ENCODE measurements around the gene FJX1.

Gene FJX1

DNA sequence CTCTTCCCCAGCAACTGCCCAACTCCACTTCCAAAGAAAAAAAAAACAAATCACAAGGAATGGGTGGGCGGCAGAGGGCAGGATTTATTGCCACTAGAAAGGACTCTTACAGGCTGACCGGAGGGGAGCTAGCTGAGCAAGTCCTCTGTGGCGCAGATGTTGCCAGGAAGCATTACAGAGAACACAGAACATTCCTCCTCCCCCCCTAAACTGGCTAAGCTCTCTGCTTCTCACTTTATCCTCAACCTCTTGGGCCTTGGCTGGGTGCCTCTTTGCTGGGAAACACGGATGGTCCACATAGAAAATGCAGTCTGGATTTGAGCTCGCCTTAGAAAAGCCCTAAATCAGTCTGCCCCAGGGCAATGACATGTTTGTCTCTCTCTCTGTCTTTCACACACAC, 12.6 kb upstream of the FJX1 start:
- peak; percentile 19 to 88 (median 46) for DNase-seq
- intact Hi-C loops (cut with DNase I) = no loop called here

DNA sequence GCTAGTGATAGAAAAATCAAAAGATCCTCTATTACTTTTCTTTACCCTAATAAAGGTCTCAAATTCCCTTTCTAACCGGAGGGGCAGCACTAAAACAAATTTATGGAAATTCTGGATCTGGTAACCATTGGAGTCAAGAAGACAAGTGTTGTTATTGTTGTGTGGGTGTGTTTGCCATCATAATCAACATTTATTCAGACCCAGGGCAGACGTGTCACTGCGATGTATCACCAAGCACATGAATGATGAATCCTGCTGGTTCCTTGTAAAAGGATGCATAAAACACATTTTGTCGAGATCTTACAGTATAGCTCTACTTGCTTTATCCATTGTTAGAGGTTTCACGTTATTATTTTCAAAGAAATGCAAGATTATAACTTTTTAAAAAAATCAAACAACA, 12.1 kb upstream of the FJX1 start:
- intact Hi-C loops (cut with DNase I) = no loop called here
- no peak for DNase-seq

DNA sequence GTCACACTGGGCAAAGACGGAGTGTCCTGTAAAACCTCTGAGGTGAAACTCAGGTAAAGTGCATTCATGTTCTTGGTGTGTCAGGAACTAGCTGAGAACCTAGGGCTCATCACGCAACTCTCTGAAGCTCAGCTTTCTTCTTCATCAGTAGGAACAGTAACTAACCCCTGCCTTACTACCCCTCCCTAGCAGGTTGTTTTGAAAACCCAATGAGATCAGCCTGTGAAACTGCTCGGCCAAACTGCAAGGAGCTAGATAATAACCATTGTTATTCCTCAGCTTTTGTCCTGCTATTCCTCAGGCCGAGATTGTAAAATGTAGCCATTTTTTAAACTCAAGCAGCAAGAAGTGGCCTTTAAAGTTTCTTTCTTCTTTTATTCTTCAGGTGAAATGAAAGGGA, 9.8 kb upstream of the FJX1 start:
- DNase-seq = no peak
- intact Hi-C loops (cut with DNase I) = no loop called here

DNA sequence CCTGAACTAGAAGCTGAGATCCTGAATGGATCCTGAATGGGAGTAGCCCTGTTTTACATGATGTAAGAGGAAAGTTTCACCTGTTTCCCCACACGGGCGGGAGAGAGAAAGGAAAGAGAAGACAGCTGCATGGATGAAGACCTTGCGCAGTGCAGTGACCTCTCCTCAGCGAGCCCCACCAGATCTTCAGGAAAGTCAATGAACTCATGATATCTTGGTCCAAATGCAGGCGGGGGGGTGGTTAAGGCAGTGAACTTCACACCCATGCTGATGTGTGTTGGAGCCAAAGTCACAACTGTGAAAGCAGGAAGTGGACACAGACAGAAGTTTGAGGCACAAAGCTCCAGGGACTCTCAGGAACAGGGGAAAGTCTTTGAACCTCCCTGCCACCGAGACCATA, 8.6 kb upstream of the FJX1 start:
- intact Hi-C loops (cut with DNase I) = loop anchor here (10.0 kb wide), 3 partner anchors 115 to 865 kb away; no protein-coding TSS in a partner anchor
- DNase-seq = no peak

DNA sequence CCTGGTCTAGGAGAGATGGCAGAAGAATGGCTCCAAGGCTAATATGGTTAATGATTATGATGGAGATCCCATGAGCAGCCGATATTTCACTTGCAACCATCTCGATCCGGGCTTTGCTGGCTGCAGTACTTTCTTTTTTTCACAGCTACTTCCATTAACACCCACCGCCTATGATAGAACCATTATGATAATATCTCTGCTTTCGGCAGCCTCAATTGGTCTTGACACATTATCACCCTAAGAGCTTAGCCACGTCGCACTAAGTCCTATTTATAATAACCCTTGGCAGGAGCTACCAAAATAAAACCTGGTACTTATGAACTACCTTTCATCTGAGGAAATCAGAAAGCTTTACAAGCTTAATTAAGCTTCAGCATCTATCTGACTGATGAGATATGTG, 7.6 kb upstream of the FJX1 start:
- intact Hi-C loops (cut with DNase I) = loop anchor here (10.0 kb wide), 3 partner anchors 116 to 864 kb away; no protein-coding TSS in a partner anchor

DNA sequence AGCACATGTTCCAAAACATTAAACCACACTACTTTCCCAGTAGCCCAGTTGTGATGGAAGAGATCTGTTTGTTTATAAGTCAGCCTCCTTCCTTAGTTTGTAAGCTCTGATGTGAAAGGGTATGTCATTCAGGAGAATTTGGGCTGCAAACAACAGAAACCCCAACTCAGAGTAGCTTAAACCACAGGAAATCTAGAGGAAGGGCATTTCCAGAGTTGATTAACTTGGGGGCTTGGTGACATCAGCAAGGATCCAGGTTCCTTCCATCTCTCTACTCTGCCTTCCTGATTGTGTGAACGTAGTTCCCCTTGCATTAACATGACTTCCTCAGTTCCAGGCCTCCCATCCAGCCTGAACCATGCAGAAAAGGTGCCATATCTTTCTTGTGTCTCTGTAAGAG, 6.5 kb upstream of the FJX1 start:
- DNase-seq = no peak
- intact Hi-C loops (cut with DNase I) = loop anchor here (10.0 kb wide), 3 partner anchors 117 to 863 kb away; no protein-coding TSS in a partner anchor

More for the DNA sequence above, 7.6 kb upstream of the FJX1 start:
- no peak for DNase-seq

DNA sequence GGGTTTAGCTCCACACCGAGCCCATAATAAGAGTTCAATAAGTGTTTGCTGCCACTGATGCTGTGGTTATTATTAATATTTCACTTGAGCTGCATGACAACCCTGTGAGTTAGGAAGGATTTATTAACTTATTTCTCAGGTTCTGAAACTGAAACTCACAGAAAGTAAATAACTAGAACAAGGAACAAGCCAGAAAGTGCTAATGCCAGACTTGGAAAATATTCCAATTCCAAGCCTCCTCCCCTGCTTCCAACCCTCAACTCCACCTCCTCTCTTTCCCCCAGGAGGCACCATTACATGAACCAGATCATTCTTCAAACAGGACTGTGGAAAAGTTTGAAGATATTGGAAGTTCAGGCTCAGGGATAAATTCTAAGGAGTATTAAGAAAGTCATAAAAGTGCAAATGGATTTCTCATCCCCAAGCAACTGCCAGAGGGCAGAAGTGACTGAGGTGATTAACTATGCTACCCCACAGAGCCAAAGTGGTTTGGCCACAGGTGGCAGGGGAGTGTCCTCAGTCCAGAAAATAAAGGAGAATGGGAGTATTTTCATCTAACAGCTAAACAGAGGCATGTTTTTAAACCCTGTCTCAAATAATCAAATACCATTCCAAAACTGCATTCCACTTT, 3.2 kb upstream of the FJX1 start:
- DNase-seq = no peak
- intact Hi-C loops (cut with DNase I) = loop anchor here (5.0 to 10.0 kb wide), 4 partner anchors 120 to 877 kb away; no protein-coding TSS in a partner anchor

DNA sequence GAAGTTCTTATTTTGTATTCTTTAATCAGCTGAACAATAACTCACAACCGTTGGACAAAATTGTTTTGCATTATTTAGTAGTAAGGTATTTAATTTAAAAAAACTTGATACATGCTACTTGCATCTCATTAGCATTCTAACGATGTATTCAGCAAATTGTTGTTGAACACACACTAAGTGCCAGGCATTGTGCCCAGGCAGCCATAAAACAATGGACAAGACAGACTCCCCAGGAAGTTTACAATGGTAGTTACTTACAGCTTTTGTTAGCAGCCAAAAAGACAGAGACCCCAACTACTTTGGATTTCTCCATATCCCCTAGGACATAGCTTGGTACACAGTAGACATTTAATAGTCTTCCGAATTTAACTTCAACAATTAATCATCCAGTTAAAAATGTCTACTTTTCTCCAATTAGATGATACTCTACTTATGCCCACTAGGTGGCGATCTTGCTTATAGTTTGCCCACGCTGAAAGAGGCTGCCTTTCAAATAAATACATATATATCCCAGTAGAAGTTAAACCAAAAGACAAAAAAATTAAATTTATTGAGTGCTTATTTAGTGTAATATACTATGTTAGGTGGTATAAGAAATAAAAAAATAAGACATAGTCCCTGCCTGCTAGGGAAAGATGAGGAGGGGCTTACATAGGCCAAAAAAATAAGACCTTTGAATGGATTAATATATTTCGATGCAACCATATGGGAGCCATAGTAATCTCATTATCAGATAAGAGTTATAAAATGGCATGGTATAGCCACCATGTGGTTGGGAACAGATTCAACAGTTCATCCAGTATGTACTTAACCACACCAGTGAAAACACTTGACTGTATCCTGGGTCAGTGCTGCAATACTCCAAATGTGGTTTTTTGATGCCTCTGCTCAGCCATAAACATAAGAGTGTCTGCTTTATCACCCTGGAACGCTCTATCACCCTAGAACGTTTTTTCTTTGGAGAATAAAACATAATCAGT, 2.0 kb upstream of the FJX1 start:
- peak in 8 of 10 donors; percentile 18 to 91 (median 60) for DNase-seq
- intact Hi-C loops (cut with DNase I) = loop anchor here (1.0 to 10.0 kb wide), 7 partner anchors 121 to 876 kb away; no protein-coding TSS in a partner anchor

DNA sequence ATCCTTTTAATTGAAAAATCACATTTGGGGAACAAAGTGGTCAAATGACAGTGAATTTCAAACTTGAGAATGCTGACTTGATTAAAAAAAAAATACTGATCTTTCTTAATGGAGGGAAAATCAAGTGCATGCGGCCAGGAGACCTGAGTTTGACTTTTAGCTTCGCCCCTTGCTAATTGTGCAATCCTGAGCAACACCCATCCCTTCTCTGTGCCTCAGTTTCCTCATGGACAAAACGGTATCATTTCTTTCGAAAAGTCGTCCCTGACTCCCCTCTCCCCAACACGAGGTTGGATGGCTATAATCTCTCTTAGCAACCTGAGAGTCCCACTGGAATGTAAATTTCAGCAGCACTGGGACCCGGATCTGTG, 959 bp upstream of the FJX1 start:
- DNase-seq = no peak
- intact Hi-C loops (cut with DNase I) = loop anchor here (5.0 to 10.0 kb wide), 4 partner anchors 122 to 875 kb away; no protein-coding TSS in a partner anchor

DNA sequence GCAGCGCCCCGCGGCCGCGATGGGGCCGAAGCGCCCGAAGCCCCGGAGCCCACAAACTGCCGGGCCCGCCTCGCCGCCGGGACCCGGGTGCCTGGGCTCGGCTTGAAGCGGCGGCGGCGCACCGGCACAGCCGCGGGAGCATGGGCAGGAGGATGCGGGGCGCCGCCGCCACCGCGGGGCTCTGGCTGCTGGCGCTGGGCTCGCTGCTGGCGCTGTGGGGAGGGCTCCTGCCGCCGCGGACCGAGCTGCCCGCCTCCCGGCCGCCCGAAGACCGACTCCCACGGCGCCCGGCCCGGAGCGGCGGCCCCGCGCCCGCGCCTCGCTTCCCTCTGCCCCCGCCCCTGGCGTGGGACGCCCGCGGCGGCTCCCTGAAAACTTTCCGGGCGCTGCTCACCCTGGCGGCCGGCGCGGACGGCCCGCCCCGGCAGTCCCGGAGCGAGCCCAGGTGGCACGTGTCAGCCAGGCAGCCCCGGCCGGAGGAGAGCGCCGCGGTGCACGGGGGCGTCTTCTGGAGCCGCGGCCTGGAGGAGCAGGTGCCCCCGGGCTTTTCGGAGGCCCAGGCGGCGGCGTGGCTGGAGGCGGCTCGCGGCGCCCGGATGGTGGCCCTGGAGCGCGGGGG, 346 bp downstream of the FJX1 start:
- intact Hi-C loops (cut with DNase I) = loop anchor here (1.0 to 10.0 kb wide), 5 partner anchors 44 to 874 kb away; partner anchors contain the start of gene TRIM44
- DNase-seq = peak in 5 of 10 donors; percentile 6 to 84 (median 65)

DNA sequence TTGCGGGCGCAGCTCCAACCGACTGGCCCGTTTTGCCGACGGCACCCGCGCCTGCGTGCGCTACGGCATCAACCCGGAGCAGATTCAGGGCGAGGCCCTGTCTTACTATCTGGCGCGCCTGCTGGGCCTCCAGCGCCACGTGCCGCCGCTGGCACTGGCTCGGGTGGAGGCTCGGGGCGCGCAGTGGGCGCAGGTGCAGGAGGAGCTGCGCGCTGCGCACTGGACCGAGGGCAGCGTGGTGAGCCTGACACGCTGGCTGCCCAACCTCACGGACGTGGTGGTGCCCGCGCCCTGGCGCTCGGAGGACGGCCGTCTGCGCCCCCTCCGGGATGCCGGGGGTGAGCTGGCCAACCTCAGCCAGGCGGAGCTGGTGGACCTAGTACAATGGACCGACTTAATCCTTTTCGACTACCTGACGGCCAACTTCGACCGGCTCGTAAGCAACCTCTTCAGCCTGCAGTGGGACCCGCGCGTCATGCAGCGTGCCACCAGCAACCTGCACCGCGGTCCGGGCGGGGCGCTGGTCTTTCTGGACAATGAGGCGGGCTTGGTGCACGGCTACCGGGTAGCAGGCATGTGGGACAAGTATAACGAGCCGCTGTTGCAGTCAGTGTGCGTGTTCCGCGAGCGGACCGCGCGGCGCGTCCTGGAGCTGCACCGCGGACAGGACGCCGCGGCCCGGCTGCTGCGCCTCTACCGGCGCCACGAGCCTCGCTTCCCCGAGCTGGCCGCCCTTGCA, 1.0 kb downstream of the FJX1 start:
- intact Hi-C loops (cut with DNase I) = loop anchor here (5.0 to 10.0 kb wide), 4 partner anchors 124 to 873 kb away; no protein-coding TSS in a partner anchor
- DNase-seq = peak; percentile 18 to 91 (median 38)

DNA sequence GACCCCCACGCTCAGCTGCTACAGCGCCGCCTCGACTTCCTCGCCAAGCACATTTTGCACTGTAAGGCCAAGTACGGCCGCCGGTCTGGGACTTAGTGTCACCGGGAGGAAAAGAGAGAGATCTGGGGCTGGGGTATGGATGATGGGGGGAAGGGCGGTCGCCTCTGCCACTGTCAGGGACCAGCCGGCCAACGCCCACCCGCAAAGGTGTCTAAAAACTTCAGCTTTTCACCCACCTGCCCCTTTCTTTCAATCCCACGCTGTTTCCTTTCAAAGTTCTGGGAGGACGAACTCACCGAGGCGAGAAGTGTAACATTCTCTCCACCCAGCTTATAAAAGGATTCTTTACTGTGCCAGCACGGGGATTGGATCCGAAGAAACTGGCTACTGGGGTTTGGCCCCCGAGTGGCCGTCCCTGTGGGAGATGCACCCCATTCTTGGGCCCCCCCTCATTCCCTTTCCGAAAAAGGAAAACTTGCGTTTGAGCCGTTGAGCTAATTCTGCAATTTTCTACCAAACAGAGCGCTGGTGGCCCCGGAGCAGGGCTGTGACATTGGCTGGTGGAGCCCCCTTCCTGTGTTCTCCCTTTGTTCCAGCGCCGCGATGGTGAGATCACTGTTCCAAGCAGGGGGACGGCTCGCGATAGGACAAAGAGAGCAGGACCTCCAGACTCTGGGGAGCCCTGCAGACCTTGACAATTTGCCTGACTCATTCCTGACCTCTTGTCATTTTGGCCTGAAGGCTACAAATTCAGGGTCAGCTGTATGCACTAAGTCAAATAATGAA, 1.8 kb downstream of the FJX1 start:
- DNase-seq = peak in 8 of 10 donors; percentile 19 to 88 (median 35)
- intact Hi-C loops (cut with DNase I) = loop anchor here (5.0 to 10.0 kb wide), 4 partner anchors 125 to 872 kb away; no protein-coding TSS in a partner anchor

DNA sequence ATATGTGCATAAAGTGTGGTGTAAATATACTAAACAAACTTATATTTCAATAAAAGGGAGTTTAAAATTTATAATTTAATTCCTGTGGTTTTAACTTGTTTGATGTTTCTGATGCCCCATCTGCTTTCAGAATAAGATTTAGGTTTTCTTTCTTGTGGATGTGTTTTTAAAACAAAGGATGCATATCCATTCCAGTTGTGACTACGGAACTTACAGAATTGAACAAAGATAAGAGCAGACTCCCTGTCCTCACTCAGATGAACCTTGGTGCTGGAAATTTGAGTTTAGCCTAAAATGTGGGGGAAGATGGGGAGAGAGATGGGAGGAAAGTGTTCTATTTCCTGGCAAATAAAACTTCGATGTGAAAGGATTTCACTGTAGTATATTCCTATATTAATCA, 2.5 kb downstream of the FJX1 start:
- intact Hi-C loops (cut with DNase I) = no loop called here
- no peak for DNase-seq

DNA sequence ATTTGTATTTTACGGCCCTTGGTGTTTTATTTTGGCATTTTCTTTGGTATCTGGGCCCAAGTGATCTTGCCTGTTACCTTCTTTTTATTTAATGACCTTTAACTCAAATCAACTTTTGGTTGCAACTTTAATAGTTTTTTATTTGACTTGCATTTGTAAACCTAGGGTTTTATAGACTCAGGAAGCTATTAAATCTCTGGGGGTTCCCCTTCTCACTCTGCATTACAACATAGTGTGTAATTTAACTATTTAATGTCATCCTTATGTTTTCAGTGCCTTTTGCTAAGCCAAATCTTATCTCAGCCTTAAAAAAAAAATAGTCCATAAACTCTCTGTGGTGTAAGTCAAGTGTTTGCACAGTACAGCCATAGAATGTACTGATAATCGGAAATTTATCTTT, 3.4 kb downstream of the FJX1 start:
- no peak for DNase-seq
- intact Hi-C loops (cut with DNase I) = no loop called here

DNA sequence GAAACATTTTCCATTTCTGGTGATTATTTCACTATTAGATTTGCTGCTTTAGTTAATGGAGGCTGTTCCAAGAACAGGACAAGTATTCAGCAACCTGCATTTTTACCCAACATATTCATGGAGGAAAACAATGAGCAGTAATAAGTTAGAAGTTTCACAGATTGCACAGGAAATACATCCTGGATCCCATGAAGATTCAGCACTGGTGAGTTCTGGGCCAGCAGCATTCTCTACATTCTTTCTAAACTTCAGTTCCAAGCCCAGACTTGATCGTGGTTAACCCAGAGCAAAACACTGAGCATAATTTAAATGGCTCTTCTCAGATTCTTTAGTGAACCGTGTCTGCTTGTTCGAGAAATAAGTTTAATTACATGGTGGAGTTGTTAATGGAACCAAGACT, 3.8 kb downstream of the FJX1 start:
- intact Hi-C loops (cut with DNase I) = no loop called here
- no peak for DNase-seq

DNA sequence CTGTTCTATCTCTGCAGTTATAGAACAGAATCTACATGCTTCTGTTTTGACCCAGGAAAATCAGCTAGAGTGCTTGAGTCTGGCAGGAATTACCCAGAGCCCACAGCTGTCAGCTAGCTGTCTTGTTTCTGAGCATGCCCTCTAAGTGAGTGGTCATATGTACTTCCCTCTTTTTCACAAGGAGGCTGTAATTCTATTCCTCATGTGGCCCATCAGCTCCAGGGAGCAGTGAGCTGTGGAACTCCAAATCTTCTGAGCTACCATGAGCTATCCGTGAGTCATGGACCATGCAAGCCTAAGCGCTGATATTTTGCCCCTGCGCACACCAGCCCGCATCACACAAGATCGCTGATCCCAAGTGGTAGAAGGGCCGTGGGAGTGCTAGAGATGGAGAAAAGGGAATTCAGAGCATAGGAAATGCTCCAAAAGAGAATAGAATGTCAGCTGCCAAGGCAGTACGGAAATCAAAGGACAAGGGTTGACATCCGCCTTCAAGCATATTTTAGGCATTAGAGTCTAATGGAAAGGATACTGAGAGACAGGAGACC, 5.4 kb downstream of the FJX1 start:
- DNase-seq = no peak
- intact Hi-C loops (cut with DNase I) = no loop called here

DNA sequence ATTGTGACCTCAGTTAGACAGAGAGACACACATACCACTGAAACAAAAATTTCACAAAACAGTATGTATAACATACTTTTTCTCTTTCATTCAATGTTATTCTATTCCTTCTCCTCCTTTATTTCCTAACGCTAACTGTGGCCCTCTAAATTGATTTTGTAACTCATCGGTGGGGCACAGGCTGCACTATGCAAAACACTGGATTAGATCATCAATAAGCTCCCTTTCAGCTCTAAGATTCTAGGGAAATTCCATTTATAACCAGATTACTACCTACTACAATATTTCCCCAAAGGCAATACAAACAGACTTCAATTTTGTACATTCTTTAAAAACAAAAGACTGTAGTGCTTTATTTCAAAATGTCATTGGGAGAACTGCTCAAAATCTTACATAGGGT, 6.1 kb downstream of the FJX1 start:
- DNase-seq = no peak
- intact Hi-C loops (cut with DNase I) = no loop called here

DNA sequence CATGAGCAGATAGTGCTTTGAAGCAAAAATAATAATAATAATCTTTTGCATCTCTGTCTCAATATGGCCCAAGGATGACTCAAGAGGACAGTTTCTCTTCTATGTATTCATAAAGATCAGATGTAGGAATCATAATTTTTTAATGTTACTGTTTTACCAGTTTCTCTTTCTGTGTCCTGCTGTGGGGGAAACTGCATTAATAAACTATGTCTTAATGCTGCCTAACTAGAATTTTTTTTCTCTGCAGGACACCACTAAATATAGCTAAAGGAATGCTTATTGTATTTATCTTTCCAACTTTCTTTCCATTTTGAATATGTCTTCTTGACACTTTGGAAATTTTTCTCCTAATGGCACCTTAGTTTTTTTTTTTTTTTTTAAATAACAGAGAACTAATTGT, 6.5 kb downstream of the FJX1 start:
- no peak for DNase-seq
- intact Hi-C loops (cut with DNase I) = no loop called here

DNA sequence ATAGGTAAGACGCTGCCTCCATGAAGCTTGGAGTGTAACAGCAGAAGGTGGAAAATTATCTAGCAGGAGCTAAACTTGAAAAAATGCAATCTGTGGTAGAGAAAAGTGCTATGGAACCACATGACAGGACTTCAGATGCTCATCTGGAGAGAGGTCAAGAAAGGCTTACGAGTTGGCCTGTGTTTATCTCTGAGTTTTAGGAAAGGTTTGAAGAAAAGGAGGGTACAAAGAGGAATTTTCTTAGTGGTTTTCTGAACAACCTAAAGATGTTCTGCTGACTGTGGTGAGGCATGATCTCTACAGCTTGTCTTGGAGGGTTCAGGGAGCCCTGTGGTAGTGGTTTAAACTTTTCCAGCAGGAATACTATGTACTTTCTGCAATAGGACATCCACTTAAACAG, 8.2 kb downstream of the FJX1 start:
- intact Hi-C loops (cut with DNase I) = no loop called here
- no peak for DNase-seq

All from posterior cingulate gyrus (tissue), 11 donors.